Activated CD4-positive, alpha-beta T cell treated with anti-CD3 and anti-CD28 coated beads, Interleukin-2, amount 50 U/mL, for 24 hours (primary cell): ENCODE measurements around the gene CAPN13.
A peak's percentile ranks its signal among the peaks of the same experiment; 100 is the strongest.
"Not testable (repeated sequence)": the region's sequence is repeated elsewhere in the genome, so short reads cannot be mapped to it uniquely, and the experiment has no call there.

Source experiments
- DNase-seq, 2 donors: peaks; one replicate each; pipeline ENCODE4 v3.0.0-alpha.2; 2020; ENCODE audit warnings: low read depth in 1 of 2, low spot score in 1 of 2

CAPN13 gene

DNA sequence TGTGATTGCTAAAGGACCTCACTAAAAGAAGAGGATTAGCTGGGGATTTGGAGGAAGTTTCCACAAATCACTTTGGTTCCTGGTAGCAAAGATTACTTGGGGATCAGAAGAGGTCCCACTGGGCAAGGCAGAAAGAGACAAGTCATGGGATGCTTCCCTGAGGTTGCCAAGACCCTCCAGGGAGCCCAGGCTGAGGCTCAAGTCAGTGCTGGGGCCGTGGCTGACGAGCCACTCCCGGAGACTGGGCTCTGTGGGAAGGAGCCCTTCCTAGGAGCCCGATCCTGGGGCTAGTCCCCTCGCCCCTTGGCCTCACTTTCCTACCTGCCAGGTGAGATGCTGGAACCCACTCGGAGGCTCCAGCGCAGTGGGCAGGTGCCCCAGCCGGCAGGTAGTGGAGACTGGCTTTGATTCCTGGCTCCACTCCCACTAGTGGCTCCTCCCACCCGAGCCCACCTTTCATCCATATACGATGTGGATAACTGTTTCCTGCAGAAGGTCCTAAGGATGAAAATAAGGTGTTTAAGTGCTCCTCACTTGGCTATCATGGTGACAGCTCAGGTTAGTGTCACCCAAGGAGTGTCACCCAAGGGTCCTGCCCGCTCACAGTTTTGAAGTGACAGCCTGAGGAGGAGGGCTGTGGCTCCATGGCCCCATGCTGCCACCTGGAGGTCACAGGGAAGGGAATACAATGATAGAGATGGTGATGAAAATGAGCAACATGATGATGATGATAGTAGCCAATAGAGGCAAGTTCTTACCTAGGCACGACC lies 100.5 kb downstream of the CAPN13 start:
- DNase-seq = peak; percentile 57 to 71

GRCh38 chr2:30705711-30706533 lies 101.3 kb downstream of the CAPN13 start:
- no peak for DNase-seq

DNA sequence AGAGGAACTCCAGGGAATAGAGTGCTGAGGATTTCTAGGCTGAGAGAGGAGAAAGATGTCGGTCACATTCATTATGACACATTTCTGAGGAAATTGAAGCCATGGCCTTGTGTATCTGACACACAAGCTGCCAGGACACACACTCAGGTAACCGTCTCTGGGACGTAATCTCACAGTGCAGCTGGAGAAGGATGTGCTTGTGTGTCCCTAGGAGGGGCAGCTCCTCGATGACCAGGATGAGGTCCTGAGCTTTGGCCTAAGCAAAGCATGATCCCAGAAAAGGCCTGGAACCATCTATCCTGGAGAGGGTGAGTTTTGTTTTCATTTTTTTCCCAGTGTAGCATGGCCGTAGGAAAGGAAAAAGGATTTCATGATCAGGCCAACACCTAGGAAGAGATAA lies 102.2 kb downstream of the CAPN13 start:
- DNase-seq = no peak

DNA sequence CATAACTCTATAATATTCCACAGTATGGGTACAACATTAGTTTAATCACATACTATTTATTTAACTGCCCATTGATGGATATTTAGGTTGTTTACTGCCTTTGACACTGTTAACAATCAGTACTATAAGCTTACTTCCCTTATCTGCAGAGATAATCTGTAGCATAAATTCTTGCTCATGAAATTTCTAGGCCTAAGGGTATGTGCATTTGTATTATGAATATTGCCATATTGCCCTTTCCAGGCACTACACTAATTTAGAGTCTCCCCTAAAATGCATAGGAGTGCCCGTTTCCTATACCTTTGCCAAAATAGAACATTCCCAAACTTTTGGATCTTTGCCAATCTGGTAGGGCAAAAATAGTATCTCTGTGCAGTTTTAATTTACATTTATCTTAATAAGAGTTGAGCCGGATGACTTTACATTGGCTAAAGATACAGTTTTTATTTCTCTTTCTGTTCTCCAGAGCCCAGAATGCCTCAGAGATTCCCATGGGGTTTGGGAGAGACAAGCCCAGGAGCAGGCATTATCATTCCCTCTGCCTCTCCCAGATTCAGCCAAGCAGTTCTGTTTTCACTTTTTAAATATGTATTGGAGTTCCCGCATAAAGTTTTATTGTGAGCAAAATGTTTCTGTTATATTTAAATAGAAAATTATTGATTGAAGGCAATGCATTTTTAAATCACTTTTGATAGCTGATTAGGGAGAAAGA lies 102.8 kb downstream of the CAPN13 start:
- no peak for DNase-seq

DNA sequence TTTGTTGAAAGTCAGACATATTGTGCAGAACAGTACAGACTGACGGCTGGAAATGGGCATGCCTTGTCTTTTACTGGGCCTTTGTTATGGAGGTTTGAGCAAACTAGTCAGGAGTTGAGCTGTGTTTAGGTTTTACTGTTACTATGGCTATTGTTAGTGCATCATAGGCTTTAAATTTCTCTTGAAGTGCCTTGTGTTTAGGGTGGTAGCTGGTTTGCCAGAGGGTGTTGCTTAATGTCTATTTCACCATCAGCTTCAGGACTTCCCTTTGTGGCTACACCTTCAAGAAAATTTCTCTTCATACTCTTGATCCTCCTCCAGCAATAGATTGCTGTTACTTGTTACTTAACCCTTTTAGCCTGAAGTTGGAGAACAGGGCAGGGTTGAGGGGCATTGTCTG lies 104.6 kb downstream of the CAPN13 start:
- no peak for DNase-seq

DNA sequence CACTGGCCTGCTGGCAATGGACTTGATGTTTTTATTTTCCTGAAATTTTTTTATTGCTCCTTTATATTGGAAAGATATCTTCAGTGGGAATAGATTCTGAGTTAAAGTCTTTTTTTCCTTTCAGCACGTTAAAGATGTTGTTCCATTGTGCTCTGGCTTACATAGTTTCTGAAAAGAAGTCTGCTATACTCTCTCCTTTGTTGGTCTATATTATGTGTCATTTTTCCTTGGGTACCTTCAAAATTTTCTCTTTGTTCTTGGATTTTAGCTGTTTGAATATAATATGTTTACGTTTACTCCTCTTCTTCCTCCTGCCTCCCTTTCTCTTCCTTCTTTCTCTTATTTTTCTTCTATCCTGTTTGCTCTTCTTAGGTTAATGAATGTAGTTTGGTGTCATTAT lies 105.5 kb downstream of the CAPN13 start:
- DNase-seq = no peak

DNA sequence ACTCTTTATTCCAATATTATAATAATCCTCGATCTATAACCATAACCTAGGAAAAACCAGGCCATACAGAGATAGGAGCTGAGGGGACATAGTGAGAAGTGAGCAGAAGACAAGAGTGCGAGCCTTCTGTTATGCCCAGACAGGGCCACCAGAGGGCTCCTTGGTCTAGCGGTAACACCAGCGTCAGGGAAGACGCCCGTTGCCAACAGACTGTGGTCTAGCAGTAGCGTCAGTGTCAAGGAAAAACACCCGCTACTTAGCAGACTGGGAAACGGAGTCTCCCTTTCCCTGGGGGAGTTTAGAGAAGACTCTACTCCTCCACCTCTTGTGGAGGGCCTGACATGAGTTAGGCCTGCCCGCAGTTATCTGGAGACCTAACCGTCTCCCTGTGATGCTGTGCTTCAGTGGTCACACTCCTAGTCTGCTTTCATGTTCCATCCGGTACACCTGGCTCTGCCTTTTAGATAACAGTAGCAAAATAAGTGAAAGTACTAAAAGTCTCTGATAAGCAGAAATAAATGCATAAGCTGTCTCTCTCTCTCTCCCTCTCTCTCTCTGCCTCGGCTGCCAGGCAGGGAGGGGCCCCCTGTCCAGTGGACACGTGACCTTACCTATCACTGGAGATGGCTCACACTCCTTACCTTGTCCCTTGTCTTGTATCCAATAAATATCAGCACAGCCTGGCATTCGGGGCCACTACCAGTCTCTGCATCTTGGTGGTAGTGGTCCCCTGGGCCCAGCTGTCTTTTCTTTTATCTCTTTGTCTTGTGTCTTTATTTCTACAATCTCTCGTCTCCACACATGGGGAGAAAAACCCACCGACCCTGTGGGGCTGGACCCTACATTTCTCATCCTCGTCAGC lies 109.8 kb downstream of the CAPN13 start:
- not testable (repeated sequence) for DNase-seq

DNA sequence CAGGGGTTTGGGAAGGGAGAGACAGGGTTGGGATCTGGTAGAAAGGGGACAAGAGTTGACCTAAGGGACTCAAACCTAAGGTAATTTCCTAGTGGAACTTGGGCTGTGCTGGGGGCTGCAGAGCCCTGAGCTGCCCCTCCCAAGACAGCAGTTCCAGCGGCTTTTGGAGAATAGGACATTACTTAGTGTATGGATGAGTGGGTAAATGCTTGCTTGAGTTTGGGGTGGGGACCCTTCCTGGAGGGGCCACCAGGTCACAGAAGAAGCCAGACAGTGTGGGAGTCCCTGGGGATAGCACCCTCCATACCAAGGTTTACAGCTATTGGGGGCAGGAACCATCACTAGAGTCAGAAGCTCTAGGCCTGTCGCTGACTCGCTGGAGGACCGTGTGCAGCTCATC lies 111.5 kb downstream of the CAPN13 start:
- DNase-seq = no peak

DNA sequence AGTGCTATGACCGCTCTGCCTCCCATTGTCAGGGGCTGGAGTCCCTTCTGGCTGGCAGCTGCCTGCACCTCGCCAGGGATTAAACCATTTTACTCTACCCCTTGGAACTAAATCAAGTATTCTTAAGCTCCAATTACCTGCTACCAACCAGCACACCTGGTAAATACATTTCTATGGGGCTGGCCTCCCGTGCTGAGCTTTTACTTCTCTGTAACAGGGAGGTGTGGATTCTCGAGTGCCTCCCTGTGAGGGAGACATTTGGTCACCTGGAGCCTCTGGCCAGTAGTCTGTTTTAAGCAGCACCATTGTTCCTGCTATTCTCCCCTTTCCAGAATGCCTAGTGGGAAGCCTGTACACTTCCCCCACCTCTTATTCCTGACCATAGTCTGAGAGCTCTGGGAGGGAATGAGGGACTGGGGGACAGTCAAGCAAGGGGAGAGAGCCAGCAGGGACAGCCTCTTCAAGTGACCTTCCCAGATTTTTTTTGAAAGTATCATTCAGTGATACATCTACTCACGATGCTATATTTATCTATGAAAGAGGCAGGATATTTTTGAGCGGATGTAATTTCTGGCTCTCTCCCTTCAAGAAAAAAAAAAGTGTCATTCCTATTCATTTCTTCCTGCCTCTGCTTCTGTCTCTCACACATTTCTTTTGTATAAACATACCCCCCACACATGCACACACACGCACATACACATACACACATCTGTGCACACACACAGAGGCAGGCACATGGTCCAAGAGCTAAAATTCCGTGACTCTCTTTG lies 112.8 kb downstream of the CAPN13 start:
- no peak for DNase-seq

- DNase-seq = no peak
Observed at GRCh38 chr2:30693821-30694281, 113.4 kb downstream of the CAPN13 start.

- DNase-seq = no peak
Observed at GRCh38 chr2:30692829-30693275, 114.4 kb downstream of the CAPN13 start.

GRCh38 chr2:30691948-30692828 lies 115.1 kb downstream of the CAPN13 start:
- DNase-seq = no peak

GRCh38 chr2:30691091-30691947 lies 115.9 kb downstream of the CAPN13 start:
- DNase-seq = no peak

DNA sequence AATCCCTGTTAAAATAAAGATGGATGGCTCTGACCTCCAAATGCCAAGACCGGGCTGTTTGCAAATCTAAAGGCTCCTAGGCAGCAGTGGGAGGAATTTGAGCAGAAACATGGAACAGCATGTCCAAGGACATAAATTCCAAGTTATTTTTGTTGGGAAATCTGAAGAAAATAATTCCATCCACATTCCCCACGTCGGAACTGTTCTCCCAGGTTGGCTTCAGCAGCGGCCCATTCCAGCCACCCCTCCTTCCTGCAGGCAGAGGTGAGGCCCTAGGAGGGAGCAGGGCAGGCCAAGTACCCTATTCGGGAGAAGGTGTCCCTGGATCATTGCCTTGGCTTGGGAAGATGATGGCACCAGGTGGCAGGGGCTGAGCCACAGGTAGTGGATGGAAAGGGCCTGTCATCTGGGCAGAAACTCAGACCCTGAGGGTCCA lies 117.1 kb downstream of the CAPN13 start:
- DNase-seq = no peak

- DNase-seq = no peak
Observed at GRCh38 chr2:30689496-30690125, 117.6 kb downstream of the CAPN13 start.

DNA sequence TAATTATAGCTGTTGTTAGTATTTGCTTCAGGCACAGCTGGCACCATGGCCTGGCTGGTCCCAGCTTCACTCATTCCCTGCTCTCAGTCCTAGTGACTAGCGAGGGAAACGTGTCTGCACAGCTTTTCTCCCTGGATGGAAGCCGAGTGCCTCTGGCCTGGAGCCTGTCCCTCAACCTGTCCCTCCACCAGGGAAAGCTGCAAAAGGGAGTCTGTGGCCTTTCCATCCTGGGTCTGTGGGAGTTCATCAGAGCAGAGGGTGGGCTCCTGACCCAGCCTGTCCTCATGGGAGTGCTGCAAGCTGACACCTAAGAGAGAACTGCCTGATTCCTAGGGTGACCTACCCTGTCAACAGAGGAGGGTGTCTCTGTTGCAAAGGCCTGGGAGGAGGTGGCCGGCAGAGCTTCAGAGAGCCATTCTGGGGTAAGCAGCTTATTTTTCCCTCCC lies 118.3 kb downstream of the CAPN13 start:
- DNase-seq = no peak

- DNase-seq = no peak
Observed at GRCh38 chr2:30686669-30687068, 120.6 kb downstream of the CAPN13 start.
